Measurements from ENCODE around the gene IQCE.

IQCE gene

GRCh38 chr7:2633538-2634266, 74.9 kb downstream of the IQCE start:
- Histone ChIP-seq H3K9ac (ENCODE audit: low read depth, low read length) (peak overlapping the region; percentile 78), H3K36me3 (ENCODE audit: insufficient read depth, low read length) (peaks cover 4% of the 10 kb centered on the region; the same call in 1 of the 2 replicates), H3K4me1 (ENCODE audit: insufficient read depth, low read length) (no peaks in the 10 kb centered on the region; the same call in 1 of the 2 replicates), H3K9me3 (ENCODE audit: control insufficient read depth, insufficient read depth, low read length) (no peaks in the 10 kb centered on the region)

GRCh38 chr7:2634267-2635145, 75.7 kb downstream of the IQCE start:
- peaks cover 4% of the 10 kb centered on the region; the same call in 1 of the 2 replicates for H3K36me3 ChIP-seq (ENCODE audit: insufficient read depth, low read length)
- H3K9me3 ChIP-seq (ENCODE audit: control insufficient read depth, insufficient read depth, low read length), result no peaks in the 10 kb centered on the region
- H3K9ac ChIP-seq (ENCODE audit: low read depth, low read length), result peak overlapping the region; percentile 78; the same call in 1 of the 2 replicates
- H3K4me1 ChIP-seq (ENCODE audit: insufficient read depth, low read length), result no peaks in the 10 kb centered on the region; the same call in 1 of the 2 replicates

GRCh38 chr7:2635148-2635668, 76.4 kb downstream of the IQCE start:
- Histone ChIP-seq H3K4me1 (ENCODE audit: insufficient read depth, low read length) (no peaks in the 10 kb centered on the region; the same call in 1 of the 2 replicates), H3K9ac (ENCODE audit: low read depth, low read length) (no peak overlapping the region)

GRCh38 chr7:2635810-2636701, 77.3 kb downstream of the IQCE start:
- no peaks in the 10 kb centered on the region; the same call in 1 of the 2 replicates for H3K4me1 ChIP-seq (ENCODE audit: insufficient read depth, low read length)
- H3K9me3 ChIP-seq (ENCODE audit: control insufficient read depth, insufficient read depth, low read length), result no peaks in the 10 kb centered on the region
- peaks cover 4% of the 10 kb centered on the region; the same call in 1 of the 2 replicates for H3K36me3 ChIP-seq (ENCODE audit: insufficient read depth, low read length)
- H3K9ac ChIP-seq (ENCODE audit: low read depth, low read length), result no peak overlapping the region

More at GRCh38 chr7:2635148-2635668, 76.4 kb downstream of the IQCE start:
- Histone ChIP-seq H3K36me3 (ENCODE audit: insufficient read depth, low read length) (peaks cover 4% of the 10 kb centered on the region; the same call in 1 of the 2 replicates), H3K9me3 (ENCODE audit: control insufficient read depth, insufficient read depth, low read length) (no peaks in the 10 kb centered on the region)

GRCh38 chr7:2637066-2637471, 78.3 kb downstream of the IQCE start:
- no peaks in the 10 kb centered on the region; the same call in 1 of the 2 replicates for H3K4me1 ChIP-seq (ENCODE audit: insufficient read depth, low read length)
- H3K36me3 ChIP-seq (ENCODE audit: insufficient read depth, low read length), result peaks cover 4% of the 10 kb centered on the region; the same call in 1 of the 2 replicates
- H3K9ac ChIP-seq (ENCODE audit: low read depth, low read length), result no peak overlapping the region
- H3K9me3 ChIP-seq (ENCODE audit: control insufficient read depth, insufficient read depth, low read length), result no peaks in the 10 kb centered on the region

GRCh38 chr7:2637505-2638223, 78.9 kb downstream of the IQCE start:
- no peaks in the 10 kb centered on the region; the same call in 1 of the 2 replicates for H3K4me1 ChIP-seq (ENCODE audit: insufficient read depth, low read length)
- no peaks in the 10 kb centered on the region for H3K9me3 ChIP-seq (ENCODE audit: control insufficient read depth, insufficient read depth, low read length)
- H3K36me3 ChIP-seq (ENCODE audit: insufficient read depth, low read length), result peaks cover 4% of the 10 kb centered on the region; the same call in 1 of the 2 replicates
- no peak overlapping the region for H3K9ac ChIP-seq (ENCODE audit: low read depth, low read length)

GRCh38 chr7:2638224-2638991, 79.6 kb downstream of the IQCE start:
- Histone ChIP-seq H3K9ac (ENCODE audit: low read depth, low read length) (no peak overlapping the region), H3K9me3 (ENCODE audit: control insufficient read depth, insufficient read depth, low read length) (no peaks in the 10 kb centered on the region), H3K36me3 (ENCODE audit: insufficient read depth, low read length) (peaks cover 4% of the 10 kb centered on the region; the same call in 1 of the 2 replicates), H3K4me1 (ENCODE audit: insufficient read depth, low read length) (no peaks in the 10 kb centered on the region; the same call in 1 of the 2 replicates)

GRCh38 chr7:2639181-2639681, 80.5 kb downstream of the IQCE start:
- H3K36me3 ChIP-seq (ENCODE audit: insufficient read depth, low read length), result peaks cover 4% of the 10 kb centered on the region; the same call in 1 of the 2 replicates
- H3K4me1 ChIP-seq (ENCODE audit: insufficient read depth, low read length), result peaks cover 3% of the 10 kb centered on the region; the same call in 1 of the 2 replicates
- no peaks in the 10 kb centered on the region for H3K9me3 ChIP-seq (ENCODE audit: control insufficient read depth, insufficient read depth, low read length)
- no peak overlapping the region for H3K9ac ChIP-seq (ENCODE audit: low read depth, low read length)

GRCh38 chr7:2639695-2640481, 81.1 kb downstream of the IQCE start:
- no peaks in the 10 kb centered on the region for H3K9me3 ChIP-seq (ENCODE audit: control insufficient read depth, insufficient read depth, low read length)
- H3K4me1 ChIP-seq (ENCODE audit: insufficient read depth, low read length), result peaks cover 10% of the 10 kb centered on the region; the same call in 1 of the 2 replicates
- H3K9ac ChIP-seq (ENCODE audit: low read depth, low read length), result no peak overlapping the region
- peaks cover 2% of the 10 kb centered on the region; the same call in 1 of the 2 replicates for H3K36me3 ChIP-seq (ENCODE audit: insufficient read depth, low read length)

GRCh38 chr7:2640482-2640830, 81.7 kb downstream of the IQCE start:
- Histone ChIP-seq H3K9ac (ENCODE audit: low read depth, low read length) (no peak overlapping the region), H3K36me3 (ENCODE audit: insufficient read depth, low read length) (no peaks in the 10 kb centered on the region; the same call in 1 of the 2 replicates), H3K9me3 (ENCODE audit: control insufficient read depth, insufficient read depth, low read length) (no peaks in the 10 kb centered on the region), H3K4me1 (ENCODE audit: insufficient read depth, low read length) (peaks cover 15% of the 10 kb centered on the region; the same call in 1 of the 2 replicates)

- Histone ChIP-seq H3K4me1 (ENCODE audit: insufficient read depth, low read length) (peaks cover 18% of the 10 kb centered on the region; the same call in 1 of the 2 replicates), H3K36me3 (ENCODE audit: insufficient read depth, low read length) (no peaks in the 10 kb centered on the region; the same call in 1 of the 2 replicates), H3K9me3 (ENCODE audit: control insufficient read depth, insufficient read depth, low read length) (no peaks in the 10 kb centered on the region), H3K9ac (ENCODE audit: low read depth, low read length) (0 out of 2 replicates have a peak overlapping the region, but pooled peaks have one; percentile 12)
Measured at GRCh38 chr7:2640846-2641316, 82.1 kb downstream of the IQCE start.
